ENCODE measurements around the gene PEAR1.

- TF ChIP-seq POLR2AphosphoS5 (IDR thresholded peaks at IDR 0.05; ENCODE audit: insufficient read depth in 1 of 2, low read depth in 1 of 2) (no peak), CTCF (IDR thresholded peaks at IDR 0.05) (no peak)
Observed at GRCh38 chr1:156845055-156845952, 48.2 kb upstream of the PEAR1 start.
